Neuronal stem cell (in vitro differentiated cells): ENCODE results near the gene IFT25.

Experiments
- DNase-seq: peaks from one replicate; pipeline ENCODE4 v3.0.0-alpha.2; 2013; ENCODE audit warnings: low spot score
- H2AFZ ChIP-seq: one replicate; pipeline ENCODE4 v1.6.1; 2013; ENCODE audit warnings: mild to moderate bottlenecking, low read length, inconsistent platforms
- H2AK5ac ChIP-seq: 2 replicates; pipeline ENCODE4 v1.6.1; 2013; ENCODE audit warnings: low read depth, mild to moderate bottlenecking, inconsistent platforms, low read length, moderate library complexity, mixed read lengths
- H2BK120ac ChIP-seq: 2 replicates; pipeline ENCODE4 v1.6.1; 2013; ENCODE audit warnings: low read depth, mild to moderate bottlenecking, inconsistent platforms, low read length, moderate library complexity, mixed read lengths
- H2BK12ac ChIP-seq: one replicate; pipeline ENCODE4 v1.6.1; 2013; ENCODE audit warnings: low read length, inconsistent platforms
- H2BK15ac ChIP-seq: 2 replicates; pipeline ENCODE4 v1.6.1; 2013; ENCODE audit warnings: mild to moderate bottlenecking, low read length, inconsistent platforms, mixed read lengths
- H2BK5ac ChIP-seq: one replicate; pipeline ENCODE4 v1.6.1; 2013; ENCODE audit warnings: inconsistent platforms, mild to moderate bottlenecking, low read length, moderate library complexity
- H3K14ac ChIP-seq: one replicate; pipeline ENCODE4 v1.6.1; 2013; ENCODE audit warnings: low read length, inconsistent platforms
- H3K18ac ChIP-seq: 2 replicates; pipeline ENCODE4 v1.6.1; 2013; ENCODE audit warnings: low read length, inconsistent platforms
- H3K23ac ChIP-seq: 2 replicates; pipeline ENCODE4 v1.6.1; 2013; ENCODE audit warnings: low read depth, mild to moderate bottlenecking, mixed read lengths, low read length, inconsistent platforms; ENCODE audit not compliant: poor library complexity
- H3K27ac ChIP-seq: replicated peaks from 3 replicates; pipeline ENCODE4 v1.5.1; 2013; ENCODE audit warnings: low read length, inconsistent platforms
- H3K27me3 ChIP-seq, 3 experiments: 2 replicates each; pipeline ENCODE4 v1.6.1; 2013; ENCODE audit warnings: low read length in 3 of 3, mild to moderate bottlenecking in 2 of 3, inconsistent platforms in 1 of 3, low read depth in 1 of 3, mixed read lengths in 1 of 3, moderate library complexity in 1 of 3; ENCODE audit not compliant: control insufficient read depth in 3 of 3, insufficient read depth in 3 of 3
- H3K36me3 ChIP-seq, 2 donors: replicated peaks in 1 of 2; 2 replicates each; pipeline ENCODE4 v1.6.1; 2013; ENCODE audit warnings: low read length in 2 of 2; ENCODE audit not compliant: control insufficient read depth in 2 of 2, insufficient read depth in 2 of 2
- H3K4ac ChIP-seq: 2 replicates; pipeline ENCODE4 v1.6.1; 2013; ENCODE audit warnings: inconsistent platforms, mild to moderate bottlenecking, low read length, moderate library complexity
- H3K4me1 ChIP-seq, 2 donors: 1 replicate in 1 of 2; 2 replicates in 1 of 2; pipeline ENCODE4 v1.6.1; 2013; ENCODE audit warnings: low read length in 2 of 2, low read depth in 1 of 2; ENCODE audit not compliant: control insufficient read depth in 2 of 2, insufficient read depth in 1 of 2
- H3K4me2 ChIP-seq: one replicate; pipeline ENCODE4 v1.6.1; 2013; ENCODE audit warnings: mild to moderate bottlenecking, low read length, inconsistent platforms; ENCODE audit not compliant: insufficient read depth, poor library complexity, severe bottlenecking
- H3K4me3 ChIP-seq, 2 donors: 2 replicates each; pipeline ENCODE4 v1.5.1; 2013; ENCODE audit warnings: low read length in 2 of 2, mild to moderate bottlenecking in 2 of 2, inconsistent platforms in 1 of 2, moderate library complexity in 1 of 2
- H3K79me1 ChIP-seq: one replicate; pipeline ENCODE4 v1.6.1; 2013; ENCODE audit warnings: low read depth, mild to moderate bottlenecking, inconsistent platforms, low read length, moderate library complexity
- H3K9ac ChIP-seq: one replicate; pipeline ENCODE4 v1.6.1; 2013; ENCODE audit warnings: mild to moderate bottlenecking, low read depth, low read length, inconsistent platforms; ENCODE audit not compliant: poor library complexity
- H3K9me3 ChIP-seq, 2 donors: replicated peaks in 1 of 2; 2 replicates each; pipeline versions ENCODE3 to v1.6.1; 2013; ENCODE audit warnings: low read length in 2 of 2, mild to moderate bottlenecking in 2 of 2, inconsistent platforms in 1 of 2, low read depth in 1 of 2, mixed read lengths in 1 of 2, moderate library complexity in 1 of 2; ENCODE audit not compliant: control insufficient read depth in 2 of 2, insufficient read depth in 1 of 2
- H4K8ac ChIP-seq: one replicate; pipeline ENCODE4 v1.6.1; 2013; ENCODE audit warnings: low read depth, mild to moderate bottlenecking, inconsistent platforms, low read length, moderate library complexity
- H4K91ac ChIP-seq: one replicate; pipeline ENCODE4 v1.6.1; 2013; ENCODE audit warnings: low read length, low read depth, mild to moderate bottlenecking, inconsistent platforms; ENCODE audit not compliant: poor library complexity
- WGBS, 2 donors: extraction: QIAGEN DNeasy Blood & Tissue Kit; methylation state at CpG; one replicate each; pipeline ENCODE4 v1.1.7; 2013; ENCODE audit warnings: missing lambda C conversion rate in 2 of 2, mixed read lengths in 1 of 2; ENCODE audit not compliant: insufficient read length in 2 of 2, insufficient replicate concordance in 1 of 2; ENCODE audit errors: extremely low coverage in 2 of 2; 5-methylcytosine and 5-hydroxymethylcytosine counted together

IFT25 gene

DNA sequence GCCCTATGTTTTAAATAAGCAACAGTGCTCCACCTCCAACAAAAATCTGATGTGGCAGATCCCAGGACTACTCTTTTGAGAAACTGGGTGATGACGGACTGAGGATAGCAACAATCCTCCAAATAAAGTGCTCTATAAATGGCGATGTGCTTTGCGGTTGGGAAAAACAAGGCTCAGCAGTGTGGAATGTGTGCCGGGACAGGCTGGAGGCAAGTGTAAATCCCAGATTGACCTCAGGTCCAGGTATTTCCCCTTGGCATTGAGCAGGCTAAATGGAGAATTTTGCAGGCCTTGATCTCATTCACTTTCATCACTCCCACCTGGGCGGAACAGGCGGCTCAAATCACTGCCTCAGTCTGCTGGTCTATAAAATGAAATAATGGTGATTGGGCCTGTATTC, 35.7 kb upstream of the IFT25 start:
- no peaks in the 10 kb centered on the region for H3K9me3 ChIP-seq
- peaks cover 0 to 3% (median 0%) of the 10 kb centered on the region in 3 experiments for H3K27me3 ChIP-seq
- H3K27ac ChIP-seq, result no peak overlapping the region
- peaks cover 0 to 3% of the 10 kb centered on the region in 2 donors for H3K36me3 ChIP-seq
- H2BK120ac ChIP-seq, result no peak overlapping the region
- no peak overlapping the region for H2AFZ ChIP-seq
- H3K14ac ChIP-seq, result no peak overlapping the region
- no peaks in the 10 kb centered on the region for H3K79me1 ChIP-seq
- H3K9ac ChIP-seq, result no peak overlapping the region
- H3K4me2 ChIP-seq, result no peak overlapping the region
- no peak overlapping the region for H2BK15ac ChIP-seq
- H4K8ac ChIP-seq, result no peak overlapping the region
- no peak overlapping the region for H3K4me3 ChIP-seq
- no peak overlapping the region for H4K91ac ChIP-seq
- no peak for DNase-seq
- H2BK12ac ChIP-seq, result no peak overlapping the region
- H2BK5ac ChIP-seq, result no peak overlapping the region
- no peak overlapping the region for H3K23ac ChIP-seq
- H3K4me1 ChIP-seq, result peaks cover 3 to 9% of the 10 kb centered on the region in 2 donors
- WGBS, 2 donors, result no CpG with 5 or more reads among the region's 6 CpGs
- no peak overlapping the region for H3K4ac ChIP-seq
- no peak overlapping the region for H3K18ac ChIP-seq
- no peak overlapping the region for H2AK5ac ChIP-seq

DNA sequence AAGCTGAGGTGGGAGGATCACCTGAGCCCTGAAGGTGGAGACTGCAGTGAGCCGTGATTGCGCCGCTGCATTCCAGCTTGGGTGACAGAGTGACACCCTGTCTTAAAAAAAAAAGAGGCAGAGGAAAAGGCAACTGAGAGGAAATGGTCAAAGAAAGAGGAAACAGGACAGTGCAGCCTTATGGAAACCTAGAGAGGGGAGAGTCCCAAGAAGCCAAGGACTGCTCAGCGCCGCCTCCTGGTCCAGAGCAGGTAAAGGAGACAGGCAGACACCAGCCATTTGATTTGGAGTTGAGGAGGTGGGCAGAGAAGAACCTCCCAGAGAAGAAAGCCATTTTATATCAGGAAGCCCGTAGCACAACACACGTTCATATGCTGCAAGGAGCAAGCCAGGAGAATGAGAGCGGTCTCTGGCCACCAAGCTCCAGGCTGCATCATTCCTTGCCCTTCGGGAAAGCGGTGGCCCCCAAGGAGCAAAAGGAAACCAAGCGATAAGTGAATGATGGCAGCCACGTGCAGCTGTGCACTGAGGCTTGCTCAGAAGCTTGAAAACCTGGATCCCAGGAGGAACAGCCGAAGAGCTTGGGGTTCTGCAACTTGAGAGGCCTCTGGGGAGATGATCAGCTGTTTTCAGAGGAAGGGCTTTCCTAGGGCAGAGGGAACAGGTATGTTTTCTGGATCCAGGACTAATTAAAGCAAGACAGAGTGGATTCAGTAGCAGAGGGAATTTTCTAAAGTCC, 34.4 kb upstream of the IFT25 start:
- no peak for DNase-seq
- Histone ChIP-seq H3K4me3 (no peak overlapping the region), H3K23ac (no peak overlapping the region), H4K8ac (no peak overlapping the region), H2AK5ac (no peak overlapping the region), H3K18ac (no peak overlapping the region), H3K14ac (peak overlapping the region; percentile 10), H3K4me1 (peaks cover 3 to 9% of the 10 kb centered on the region in 2 donors), H2BK5ac (no peak overlapping the region), H3K27ac (no peak overlapping the region), H3K9ac (no peak overlapping the region), H3K9me3 (no peaks in the 10 kb centered on the region), H3K4me2 (no peak overlapping the region), H2BK120ac (no peak overlapping the region), H2BK15ac (no peak overlapping the region), H2BK12ac (no peak overlapping the region), H3K36me3 (peaks cover 0 to 5% of the 10 kb centered on the region in 2 donors), H2AFZ (peak overlapping the region; percentile 30), H3K79me1 (no peaks in the 10 kb centered on the region), H3K4ac (no peak overlapping the region), H3K27me3 (no peaks in the 10 kb centered on the region), H4K91ac (no peak overlapping the region)
- no CpG with 5 or more reads among the region's 13 CpGs for WGBS, 2 donors

DNA sequence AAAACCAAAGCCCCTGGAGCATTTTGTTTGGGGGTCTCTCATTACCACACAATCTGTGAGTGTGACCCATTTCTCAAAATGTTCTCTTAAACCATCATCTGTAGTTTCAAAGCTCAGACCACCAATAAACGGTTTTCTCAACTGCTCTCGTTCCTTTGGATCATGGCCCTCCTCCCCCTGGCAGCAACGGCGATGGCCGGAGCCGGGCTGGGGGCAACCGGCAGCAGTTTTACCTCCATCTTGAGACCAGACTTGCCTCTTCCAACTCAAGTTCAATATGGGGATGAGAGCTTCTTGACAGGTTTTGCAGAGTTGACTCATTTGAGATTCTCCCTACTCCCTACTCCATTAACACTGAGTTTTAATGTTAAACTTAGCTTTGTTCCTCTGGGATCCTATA, 30.4 kb upstream of the IFT25 start:
- H3K4ac ChIP-seq, result no peak overlapping the region
- H4K91ac ChIP-seq, result no peak overlapping the region
- no peak overlapping the region for H2BK5ac ChIP-seq
- no peak overlapping the region for H3K18ac ChIP-seq
- no peak overlapping the region for H2BK12ac ChIP-seq
- H2BK120ac ChIP-seq, result no peak overlapping the region
- WGBS, 2 donors, result no CpG with 5 or more reads among the region's 7 CpGs
- no peak overlapping the region for H2AK5ac ChIP-seq
- no peaks in the 10 kb centered on the region for H3K27me3 ChIP-seq
- H3K4me3 ChIP-seq, result no peak overlapping the region
- no peak overlapping the region for H3K23ac ChIP-seq
- H3K79me1 ChIP-seq, result no peaks in the 10 kb centered on the region
- no peak overlapping the region for H3K27ac ChIP-seq
- no peak overlapping the region for H4K8ac ChIP-seq
- no peak overlapping the region for H2AFZ ChIP-seq
- H3K9me3 ChIP-seq, result no peaks in the 10 kb centered on the region
- no peak overlapping the region for H3K14ac ChIP-seq
- H3K36me3 ChIP-seq, result peaks cover 0 to 22% of the 10 kb centered on the region in 2 donors
- no peak overlapping the region for H3K9ac ChIP-seq
- no peaks in the 10 kb centered on the region for H3K4me1 ChIP-seq
- no peak overlapping the region for H3K4me2 ChIP-seq
- no peak overlapping the region for H2BK15ac ChIP-seq
- DNase-seq, result no peak

DNA sequence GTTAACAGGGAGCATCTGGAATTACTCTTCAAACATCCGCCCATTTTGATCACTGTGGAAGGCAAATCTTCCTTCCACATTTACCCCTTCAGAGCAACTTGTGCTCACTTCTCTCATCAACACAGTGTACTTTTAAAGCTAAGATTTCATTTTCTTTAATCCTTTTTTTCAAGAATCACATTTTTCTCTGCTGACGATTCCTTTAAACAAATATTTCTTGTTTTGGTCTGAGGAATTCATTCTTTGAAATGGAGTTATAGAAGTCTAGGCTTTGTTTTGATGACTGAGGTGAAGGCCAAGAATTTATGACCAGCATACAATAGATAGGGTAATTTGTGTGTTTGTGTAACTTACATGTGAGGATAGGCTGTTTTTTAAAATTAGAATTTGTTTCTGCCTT, 26.2 kb upstream of the IFT25 start:
- DNase-seq, result no peak

More for the DNA sequence above, 26.2 kb upstream of the IFT25 start:
- H3K4me3 ChIP-seq, result no peak overlapping the region
- H3K4ac ChIP-seq, result no peak overlapping the region
- H3K18ac ChIP-seq, result no peak overlapping the region
- no peaks in the 10 kb centered on the region for H3K9me3 ChIP-seq
- H3K9ac ChIP-seq, result no peak overlapping the region
- no peak overlapping the region for H2BK15ac ChIP-seq
- H3K36me3 ChIP-seq, result peaks cover 5 to 60% of the 10 kb centered on the region in 2 donors
- H2AFZ ChIP-seq, result no peak overlapping the region
- no peaks in the 10 kb centered on the region for H3K4me1 ChIP-seq
- H3K27ac ChIP-seq, result no peak overlapping the region
- WGBS, 2 donors, result no CpG with 5 or more reads among the region's 2 CpGs
- H3K27me3 ChIP-seq, result no peaks in the 10 kb centered on the region
- no peak overlapping the region for H3K14ac ChIP-seq
- no peaks in the 10 kb centered on the region for H3K79me1 ChIP-seq
- H3K4me2 ChIP-seq, result no peak overlapping the region
- H2BK5ac ChIP-seq, result no peak overlapping the region
- H4K8ac ChIP-seq, result no peak overlapping the region
- H2BK12ac ChIP-seq, result no peak overlapping the region
- no peak overlapping the region for H2AK5ac ChIP-seq
- no peak overlapping the region for H4K91ac ChIP-seq
- no peak overlapping the region for H3K23ac ChIP-seq
- H2BK120ac ChIP-seq, result no peak overlapping the region
